HG02840 (cell line): ENCODE measurements around the gene ARMH4.

ENCODE experiments used
- ATAC-seq: cut with Tn5 transposase; IDR thresholded peaks from one replicate; pipeline ENCODE4 v1.9.1; 2021; ENCODE audit warnings: mild to moderate bottlenecking, moderate library complexity, moderate number of reproducible peaks; ENCODE audit not compliant: unreplicated experiment, low FRiP score

Gene ARMH4

GRCh38 chr14:57979376-57980048 lies 172.5 kb downstream of the ARMH4 start:
- ATAC-seq, result no peak

GRCh38 chr14:57976701-57977100 lies 175.3 kb downstream of the ARMH4 start:
- ATAC-seq, result no peak

GRCh38 chr14:57974896-57975295 lies 177.1 kb downstream of the ARMH4 start:
- ATAC-seq, result no peak

GRCh38 chr14:57970594-57970993 lies 181.4 kb downstream of the ARMH4 start:
- no peak for ATAC-seq

GRCh38 chr14:57970175-57970574 lies 181.8 kb downstream of the ARMH4 start:
- ATAC-seq, result no peak

GRCh38 chr14:57963071-57963470 lies 188.9 kb downstream of the ARMH4 start:
- ATAC-seq, result no peak

- no peak for ATAC-seq
These were observed 189.5 kb downstream of the ARMH4 start for GRCh38 chr14:57962325-57963035.

- ATAC-seq, result no peak
These were observed 190.3 kb downstream of the ARMH4 start for GRCh38 chr14:57961786-57962060.

- ATAC-seq, result no peak
These were observed 190.8 kb downstream of the ARMH4 start for GRCh38 chr14:57960946-57961785.

GRCh38 chr14:57957441-57957840 lies 194.6 kb downstream of the ARMH4 start:
- no peak for ATAC-seq
